ENCODE measurements around the gene TOR3A. TPM values are rescaled to one million over a fixed set of nuclear protein-coding genes. Genes with fewer than 3 reads are reported as not detected.

The TOR3A gene
- total and polyA plus RNA-seq, 2 donors (not counting 1 experiment from before 2014, with no cell fraction given), result 49.9 to 65.6 TPM

DNA sequence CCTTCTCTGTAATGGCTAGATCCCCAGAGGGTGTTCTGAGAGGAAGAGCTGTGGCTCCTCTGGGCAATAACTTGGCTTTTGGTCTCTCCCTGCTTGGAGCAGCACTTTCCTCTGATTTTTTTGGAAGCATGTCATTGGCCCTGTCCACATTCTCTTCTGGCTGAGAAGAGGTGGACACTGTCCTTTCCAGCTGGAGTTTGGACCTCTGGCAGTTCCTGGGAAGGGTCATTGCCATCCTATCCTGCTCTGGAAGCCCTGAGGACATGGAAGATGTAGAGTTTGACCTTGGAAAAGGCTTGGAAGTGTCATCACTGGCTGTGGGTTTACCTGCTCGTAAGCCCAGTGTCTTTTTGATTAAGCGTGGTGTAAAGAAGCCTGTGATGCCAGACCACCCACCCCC is 26.8 kb downstream of the TOR3A start:
- WGBS (ENCODE audit: insufficient coverage), result no CpG with 5 or more reads among the region's 2 CpGs
- Histone ChIP-seq H3K36me3 (replicated peaks in 1 of 2; ENCODE audit: control extremely low read depth in 1 of 2, control insufficient read depth in 1 of 2, extremely low read depth in 1 of 2, insufficient read depth in 2 of 2, low read length in 1 of 2) (peaks cover 0 to 34% of the 10 kb centered on the region in 2 experiments), H4K20me1 (ENCODE audit: control insufficient read depth, insufficient read depth, low read length, poor library complexity, severe bottlenecking) (no peaks in the 10 kb centered on the region), H3K4me3 (ENCODE audit: control extremely low read depth in 1 of 5, extremely low read depth in 1 of 5, insufficient read depth in 1 of 5, low read depth in 2 of 5, low read length in 4 of 5) (no peak overlapping the region), H3K79me2 (ENCODE audit: control insufficient read depth, insufficient read depth, low read length) (no peaks in the 10 kb centered on the region), H3K27me3 (replicated peaks in 1 of 4; ENCODE audit: control extremely low read depth in 1 of 4, control insufficient read depth in 3 of 4, insufficient read depth in 4 of 4, low read length in 3 of 4) (no peaks in the 10 kb centered on the region), H3K4me1 (ENCODE audit: control insufficient read depth in 2 of 2, insufficient read depth in 2 of 2, low read length in 2 of 2) (no peaks in the 10 kb centered on the region), H2AFZ (ENCODE audit: insufficient read depth, low read depth, low read length, poor library complexity, severe bottlenecking) (no peak overlapping the region), H3K4me2 (replicated peaks; ENCODE audit: low read depth, low read length, poor library complexity, severe bottlenecking) (no peak overlapping the region), H3K27ac (ENCODE audit: low read length in 2 of 2) (no peak overlapping the region), H3K9me3 (ENCODE audit: control extremely low read depth in 1 of 3, control insufficient read depth in 2 of 3, insufficient read depth in 1 of 3, low read length in 2 of 3) (no peaks in the 10 kb centered on the region), H3K9ac (ENCODE audit: low read length) (no peak overlapping the region)
- Mint-ChIP-seq H3K9me3 (ENCODE audit: insufficient read depth) (no peaks in the 10 kb centered on the region), H3K4me1 (no peaks in the 10 kb centered on the region), H3K27me3 (no peaks in the 10 kb centered on the region), H3K4me3 (no peak overlapping the region), H3K27ac (no peak overlapping the region)
- DNase-seq, result no peak
- ChIA-PET POLR2A (no interaction called here), CTCF (no interaction called here)
- ATAC-seq (ENCODE audit: low read depth), result no peak
- TF ChIP-seq, protein P1, sequence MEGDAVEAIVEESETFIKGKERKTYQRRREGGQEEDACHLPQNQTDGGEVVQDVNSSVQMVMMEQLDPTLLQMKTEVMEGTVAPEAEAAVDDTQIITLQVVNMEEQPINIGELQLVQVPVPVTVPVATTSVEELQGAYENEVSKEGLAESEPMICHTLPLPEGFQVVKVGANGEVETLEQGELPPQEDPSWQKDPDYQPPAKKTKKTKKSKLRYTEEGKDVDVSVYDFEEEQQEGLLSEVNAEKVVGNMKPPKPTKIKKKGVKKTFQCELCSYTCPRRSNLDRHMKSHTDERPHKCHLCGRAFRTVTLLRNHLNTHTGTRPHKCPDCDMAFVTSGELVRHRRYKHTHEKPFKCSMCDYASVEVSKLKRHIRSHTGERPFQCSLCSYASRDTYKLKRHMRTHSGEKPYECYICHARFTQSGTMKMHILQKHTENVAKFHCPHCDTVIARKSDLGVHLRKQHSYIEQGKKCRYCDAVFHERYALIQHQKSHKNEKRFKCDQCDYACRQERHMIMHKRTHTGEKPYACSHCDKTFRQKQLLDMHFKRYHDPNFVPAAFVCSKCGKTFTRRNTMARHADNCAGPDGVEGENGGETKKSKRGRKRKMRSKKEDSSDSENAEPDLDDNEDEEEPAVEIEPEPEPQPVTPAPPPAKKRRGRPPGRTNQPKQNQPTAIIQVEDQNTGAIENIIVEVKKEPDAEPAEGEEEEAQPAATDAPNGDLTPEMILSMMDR (IDR thresholded peaks at IDR 0.05), result no peak
- TF ChIP-seq EZH2 (IDR thresholded peaks at IDR 0.05; ENCODE audit: borderline replicate concordance, insufficient read depth, low read depth, low read length, poor library complexity, severe bottlenecking), result no peak
- intact Hi-C loops (cut with micrococcal nuclease), result no loop called here

DNA sequence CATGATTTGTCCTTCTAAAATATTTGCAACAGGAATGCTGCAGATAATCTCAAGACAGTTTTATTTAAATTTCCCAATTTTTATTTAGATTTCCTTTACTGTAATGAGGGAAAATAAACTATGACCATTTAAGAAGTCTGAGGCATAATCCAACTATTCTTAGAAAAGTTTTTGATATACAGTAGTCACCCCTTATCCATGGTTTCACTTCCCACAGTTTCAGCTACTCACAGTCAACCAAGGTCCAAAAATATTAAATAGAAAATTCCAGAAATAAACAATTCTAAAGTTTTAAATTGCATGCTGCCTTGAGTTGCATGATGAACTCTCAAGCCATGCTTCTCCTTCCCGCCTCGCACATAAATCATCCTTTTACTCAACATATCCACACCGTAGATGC is 33.3 kb downstream of the TOR3A start:
- H4K20me1 ChIP-seq (ENCODE audit: control insufficient read depth, insufficient read depth, low read length, poor library complexity, severe bottlenecking), result no peaks in the 10 kb centered on the region
- no peaks in the 10 kb centered on the region for H3K79me2 ChIP-seq (ENCODE audit: control insufficient read depth, insufficient read depth, low read length)
- POLR2A ChIA-PET, result no interaction called here
- H3K9ac ChIP-seq (ENCODE audit: low read length), result no peak overlapping the region
- CTCF ChIA-PET, result interaction anchor here (1.2 kb wide), 2 partner anchors 13 to 256 kb away, joined by 4 read pairs; no protein-coding TSS in a partner anchor
- H3K27ac Mint-ChIP-seq, result no peak overlapping the region
- intact Hi-C loops (cut with micrococcal nuclease), result no loop called here
- H3K36me3 ChIP-seq (replicated peaks in 1 of 2; ENCODE audit: control extremely low read depth in 1 of 2, control insufficient read depth in 1 of 2, extremely low read depth in 1 of 2, insufficient read depth in 2 of 2, low read length in 1 of 2), result peaks cover 7 to 25% of the 10 kb centered on the region in 2 experiments
- WGBS (ENCODE audit: insufficient coverage), result 100% methylated on average over 3 of the region's 3 CpGs
- H3K27ac ChIP-seq (ENCODE audit: low read length in 2 of 2), result no peak overlapping the region
- H2AFZ ChIP-seq (ENCODE audit: insufficient read depth, low read depth, low read length, poor library complexity, severe bottlenecking), result no peak overlapping the region
- H3K27me3 Mint-ChIP-seq, result no peaks in the 10 kb centered on the region
- no peak overlapping the region for H3K4me3 ChIP-seq (ENCODE audit: control extremely low read depth in 1 of 5, extremely low read depth in 1 of 5, insufficient read depth in 1 of 5, low read depth in 2 of 5, low read length in 4 of 5)
- no peak overlapping the region for H3K4me2 ChIP-seq (replicated peaks; ENCODE audit: low read depth, low read length, poor library complexity, severe bottlenecking)
- no peak overlapping the region for H3K4me3 Mint-ChIP-seq
- TF ChIP-seq, protein P1 (IDR thresholded peaks at IDR 0.05), result no peak
- TF ChIP-seq EZH2 (IDR thresholded peaks at IDR 0.05; ENCODE audit: borderline replicate concordance, insufficient read depth, low read depth, low read length, poor library complexity, severe bottlenecking), result no peak
- no peaks in the 10 kb centered on the region for H3K9me3 ChIP-seq (ENCODE audit: control extremely low read depth in 1 of 3, control insufficient read depth in 2 of 3, insufficient read depth in 1 of 3, low read length in 2 of 3)
- H3K4me1 ChIP-seq (ENCODE audit: control insufficient read depth in 2 of 2, insufficient read depth in 2 of 2, low read length in 2 of 2), result no peaks in the 10 kb centered on the region
- no peak for DNase-seq
- H3K4me1 Mint-ChIP-seq, result no peaks in the 10 kb centered on the region
- no peaks in the 10 kb centered on the region for H3K9me3 Mint-ChIP-seq (ENCODE audit: insufficient read depth)
- no peak for ATAC-seq (ENCODE audit: low read depth)
- no peaks in the 10 kb centered on the region for H3K27me3 ChIP-seq (replicated peaks in 1 of 4; ENCODE audit: control extremely low read depth in 1 of 4, control insufficient read depth in 3 of 4, insufficient read depth in 4 of 4, low read length in 3 of 4)

All from B cell (primary cell).